Heart left ventricle (tissue), 13 donors: Measurements from ENCODE around the gene ESRRG.

Experiments used
- CTCF ChIP-seq, 12 donors: fragments of 200-600 bp; sonication (generic) in 4 of 12; IDR thresholded peaks; one replicate each; pipeline versions ENCODE4 v1.5.0 to v1.8.0; 2018 to 2022; ENCODE audit warnings: antibody characterized with exemption in 12 of 12, mild to moderate bottlenecking in 5 of 12
- POLR2A ChIP-seq, 2 donors: fragments of 450-650 bp; IDR thresholded peaks; one replicate each; pipeline ENCODE4 v1.6.1; 2017; ENCODE audit warnings: antibody characterized with exemption in 2 of 2, mild to moderate bottlenecking in 2 of 2, moderate library complexity in 2 of 2
- donor health status: ischemic (EF 13 %, LVEDD 7.1; RV severe dilation, severe dysfunction).
- donor health status: DM: no; HTN: yes; CAD: no.
- donor health status: DM: no; HTN: no; CAD: no.
- donor health status: ischemic (EF 25% LVEDD 6.9; RV normal size, moderate dysfunction).
- donor health status: ischemic (EF 25% LVEDD 5.7; RV mildly dilated, moderate dysfunction).
- donor health status: ischemic (EF 35%, LVEDD 5.7; RV mildly dilated, moderate dysfunction).
- donor health status: nonischemic (EF 11% LVEDD 7.7; RV severe dilation, severe dysfunction).
- donor health status: DM: yes; HTN: yes; CAD: no.
- donor health status: PGD.
- donor health status: ischemic (EF 29% LVEDD 5.4; RV normal size, mild dysfunction).
- donor health status: nonischemic (EF 23%, LVEDD 6.1; RV moderate dilation, normal function).

GRCh38 chr1:216500273-216500967 is 222.8 kb downstream of the ESRRG start:
- TF ChIP-seq POLR2A (IDR thresholded peaks at IDR 0.05) = no peak
- TF ChIP-seq CTCF (IDR thresholded peaks at IDR 0.05) = no peak
